H1 (cell line): ENCODE data around the gene LARP4. TPM values are rescaled to one million over a fixed set of nuclear protein-coding genes. Genes with fewer than 3 reads are reported as not detected.
"Not testable (repeated sequence)": the region's sequence is repeated elsewhere in the genome, so short reads cannot be mapped to it uniquely, and the experiment has no call there.

Experiments used
- CTCF ChIA-PET: fragments of 300-600 bp; sonication (Branson Sonifier 250); formaldehyde crosslinking; loops from one replicate; lab custom pipeline; 2021; ENCODE audit not compliant: partially characterized antibody; lab: Charles Lee
- POLR2A ChIA-PET: fragments of 300-600 bp; sonication (Branson Sonifier 250); formaldehyde crosslinking; loops from one replicate; lab custom pipeline; 2021; ENCODE audit warnings: inconsistent platforms; ENCODE audit not compliant: partially characterized antibody; lab: Charles Lee
- DNase-seq, 2 experiments: peaks; one replicate each; pipeline versions ENCODE4 v3.0.0 to v3.0.0-alpha.2; 2010 to 2022; ENCODE audit warnings: low spot score in 2 of 2, low read depth in 1 of 2, mixed read lengths in 1 of 2
- FAIRE-seq: peaks from 2 replicates; lab custom pipeline; 2011; peaks lifted over from hg19 to GRCh38; lab: Jason Lieb, UNC
- H2AFZ ChIP-seq: 2 replicates; pipeline ENCODE4 v1.8.1; 2012; ENCODE audit warnings: low read length, inconsistent platforms
- H2AK5ac ChIP-seq: 2 replicates; pipeline ENCODE4 v1.6.1; 2013; ENCODE audit warnings: low read depth, low read length
- H2BK120ac ChIP-seq: replicated peaks from 2 replicates; pipeline ENCODE3; 2013; ENCODE audit warnings: low read depth, low read length, inconsistent platforms
- H2BK12ac ChIP-seq: 2 replicates; pipeline ENCODE4 v1.6.1; 2013; ENCODE audit warnings: low read depth, low read length
- H2BK15ac ChIP-seq: 2 replicates; pipeline ENCODE4 v1.6.1; 2013; ENCODE audit warnings: low read length
- H2BK20ac ChIP-seq: 2 replicates; pipeline ENCODE4 v1.6.1; 2013; ENCODE audit warnings: low read length
- H2BK5ac ChIP-seq: 2 replicates; pipeline ENCODE4 v1.6.1; 2013; ENCODE audit warnings: low read depth, low read length
- H3K14ac ChIP-seq: 2 replicates; pipeline ENCODE4 v1.6.1; 2013; ENCODE audit warnings: inconsistent platforms; ENCODE audit not compliant: insufficient read length
- H3K18ac ChIP-seq: 2 replicates; pipeline ENCODE4 v1.6.1; 2013; ENCODE audit warnings: low read length; ENCODE audit errors: extremely low read depth
- H3K23ac ChIP-seq: 2 replicates; pipeline ENCODE4 v1.6.1; 2013; ENCODE audit warnings: inconsistent platforms; ENCODE audit not compliant: insufficient read length
- H3K23me2 ChIP-seq: 2 replicates; pipeline ENCODE4 v1.6.1; 2013; ENCODE audit warnings: low read depth, low read length
- H3K27ac ChIP-seq: 2 replicates; pipeline ENCODE4 v1.6.1; 2011; ENCODE audit warnings: low read depth, low read length, inconsistent platforms
- H3K27me3 ChIP-seq, 4 experiments: replicated peaks in 1 of 4; 1 replicate in 1 of 4; 2 replicates in 3 of 4; pipeline versions ENCODE4 v1.6.1 to v1.8.1; 2011 to 2013; ENCODE audit warnings: low read length in 3 of 4, mild to moderate bottlenecking in 3 of 4, inconsistent platforms in 2 of 4, mixed read lengths in 2 of 4, moderate library complexity in 1 of 4; ENCODE audit not compliant: control insufficient read depth in 3 of 4, insufficient read depth in 3 of 4; ENCODE audit errors: extremely low read depth in 1 of 4
- H3K36me3 ChIP-seq, 4 experiments: 2 replicates each; pipeline versions ENCODE4 v1.6.1 to v1.8.1; 2011 to 2013; ENCODE audit warnings: mild to moderate bottlenecking in 4 of 4, low read length in 3 of 4, moderate library complexity in 2 of 4, control low read depth in 1 of 4, inconsistent platforms in 1 of 4; ENCODE audit not compliant: insufficient read depth in 4 of 4, control insufficient read depth in 2 of 4
- H3K4ac ChIP-seq: replicated peaks from 2 replicates; pipeline ENCODE3; 2013; ENCODE audit warnings: low read length, low read depth, mixed read lengths, inconsistent platforms; ENCODE audit not compliant: insufficient read length
- H3K4me1 ChIP-seq, 4 experiments: replicated peaks in 1 of 4; 1 replicate in 1 of 4; 2 replicates in 3 of 4; pipeline versions ENCODE4 v1.6.1 to v1.8.1; 2011 to 2013; ENCODE audit warnings: low read length in 3 of 4, inconsistent platforms in 2 of 4, mixed read lengths in 1 of 4; ENCODE audit not compliant: insufficient read depth in 4 of 4, control insufficient read depth in 3 of 4
- H3K4me2 ChIP-seq, 2 experiments: 2 replicates each; pipeline versions ENCODE4 v1.6.1 to v1.8.1; 2011 to 2013; ENCODE audit warnings: low read depth in 2 of 2, low read length in 2 of 2, control low read depth in 1 of 2, inconsistent platforms in 1 of 2, mild to moderate bottlenecking in 1 of 2; ENCODE audit not compliant: insufficient read depth in 1 of 2
- H3K4me3 ChIP-seq, 4 experiments: fragments of 200-600, 300-600 bp in 1 of 4; sonication (generic), shearing (Covaris generic), sonication (Bioruptor Twin) in 1 of 4; 2 replicates each; pipeline versions ENCODE4 v1.5.1 to v1.8.1; 2011 to 2016; ENCODE audit warnings: low read length in 4 of 4, low read depth in 3 of 4, control low read depth in 2 of 4, inconsistent platforms in 2 of 4, mild to moderate bottlenecking in 2 of 4, mixed read lengths in 1 of 4, moderate library complexity in 1 of 4; ENCODE audit not compliant: insufficient read depth in 2 of 4; ENCODE audit errors: extremely low read depth in 1 of 4
- H3K56ac ChIP-seq: replicated peaks from 2 replicates; pipeline ENCODE3; 2013; ENCODE audit warnings: low read depth, mild to moderate bottlenecking, mixed read lengths, low read length, inconsistent platforms; ENCODE audit not compliant: insufficient read length
- H3K79me1 ChIP-seq: 2 replicates; pipeline ENCODE4 v1.6.1; 2013; ENCODE audit warnings: low read depth, low read length, control low read depth
- H3K79me2 ChIP-seq, 2 experiments: 2 replicates each; pipeline versions ENCODE4 v1.6.1 to v1.8.1; 2012 to 2013; ENCODE audit warnings: low read length in 2 of 2, mild to moderate bottlenecking in 2 of 2, inconsistent platforms in 1 of 2; ENCODE audit not compliant: insufficient read depth in 2 of 2, control insufficient read depth in 1 of 2
- H3K9ac ChIP-seq, 4 experiments: replicated peaks in 1 of 4; 1 replicate in 1 of 4; 2 replicates in 3 of 4; pipeline versions ENCODE4 v1.6.1 to v1.8.1; 2011 to 2013; ENCODE audit warnings: low read depth in 3 of 4, low read length in 3 of 4, control low read depth in 2 of 4, mild to moderate bottlenecking in 2 of 4, moderate library complexity in 2 of 4, inconsistent platforms in 1 of 4; ENCODE audit errors: extremely low read depth in 1 of 4
- H3K9me3 ChIP-seq, 2 experiments: 2 replicates each; pipeline versions ENCODE4 v1.6.1 to v1.8.1; 2012 to 2013; ENCODE audit warnings: mild to moderate bottlenecking in 2 of 2, moderate library complexity in 2 of 2, control low read depth in 1 of 2, inconsistent platforms in 1 of 2, low read depth in 1 of 2, low read length in 1 of 2, mixed read lengths in 1 of 2; ENCODE audit not compliant: insufficient read depth in 2 of 2
- H4K20me1 ChIP-seq, 2 experiments: replicated peaks in 1 of 2; 2 replicates each; pipeline versions ENCODE3 to v1.8.1; 2011 to 2013; ENCODE audit warnings: inconsistent platforms in 2 of 2, low read length in 2 of 2, mild to moderate bottlenecking in 1 of 2; ENCODE audit not compliant: insufficient read depth in 2 of 2, control insufficient read depth in 1 of 2
- H4K5ac ChIP-seq: 2 replicates; pipeline ENCODE4 v1.6.1; 2013; ENCODE audit warnings: low read length, low read depth, mixed read lengths, inconsistent platforms; ENCODE audit not compliant: insufficient read length
- H4K8ac ChIP-seq: 2 replicates; pipeline ENCODE4 v1.8.0; 2013; ENCODE audit warnings: mild to moderate bottlenecking, moderate library complexity, low read length, inconsistent platforms; ENCODE audit not compliant: insufficient read depth; ENCODE audit errors: extremely low read depth
- H4K91ac ChIP-seq: replicated peaks from 2 replicates; pipeline ENCODE3; 2013; ENCODE audit warnings: low read length, mixed read lengths, inconsistent platforms; ENCODE audit not compliant: insufficient read length
- WGBS, 2 experiments: shearing (Covaris generic) in 1 of 2; methylation state at CpG; one replicate each; pipeline versions ENCODE4 v1.1.6 to v1.1.7; 2013 to 2015; ENCODE audit warnings: low lambda C conversion rate in 2 of 2, mixed read lengths in 2 of 2, inconsistent platforms in 1 of 2, low coverage in 1 of 2, missing lambda C conversion rate in 1 of 2; ENCODE audit not compliant: insufficient replicate concordance in 2 of 2, insufficient coverage in 1 of 2, insufficient read length in 1 of 2; ENCODE audit errors: extremely low coverage in 1 of 2, missing lambda C conversion rate in 1 of 2; 5-methylcytosine and 5-hydroxymethylcytosine counted together
- polyA plus RNA-seq, 7 experiments: library from polyadenylated mRNA; depleted of rRNA in 3 of 7; stranded (reverse) in 5 of 7; unstranded in 2 of 7; fragments of >200 nt in 5 of 7; fragments of 200-250 nt in 2 of 7; gene quantifications; 1 replicate in 5 of 7; 2 replicates in 1 of 7; 4 replicates in 1 of 7; pipeline versions ENCODE4 v1.2.1 to v1.2.3, GENCODE V29; 2011 to 2013; ENCODE audit warnings: missing spikeins in 2 of 7, mixed read lengths in 2 of 7
- total RNA-seq: library from RNA; stranded (reverse); fragmentation: NEBNext Ultra II Directional; extraction: Animal tissue kit (Norgen Biotek cat#: 25700); gene quantifications from 2 replicates; pipeline ENCODE4 v1.2.1, GENCODE V29; 2021

Gene LARP4
- total and polyA plus RNA-seq, 2 of the 8 experiments (the other 6 are each of a cell fraction or from before 2014, with no cell fraction given), result 12.8 to 93.9 TPM

- H3K23ac ChIP-seq, H2BK120ac ChIP-seq, H3K27ac ChIP-seq, H3K36me3 ChIP-seq, H2AK5ac ChIP-seq, H3K27me3 ChIP-seq, H3K23me2 ChIP-seq, H4K8ac ChIP-seq, H3K4me1 ChIP-seq, H4K5ac ChIP-seq, H3K9me3 ChIP-seq, H2BK5ac ChIP-seq, H2BK20ac ChIP-seq, H3K4me2 ChIP-seq, H4K91ac ChIP-seq, H2BK15ac ChIP-seq, DNase-seq, CTCF ChIA-PET, H2AFZ ChIP-seq, FAIRE-seq, H3K18ac ChIP-seq, H2BK12ac ChIP-seq, H3K9ac ChIP-seq, H3K56ac ChIP-seq, H3K4me3 ChIP-seq, H3K4ac ChIP-seq, H3K14ac ChIP-seq: not testable (repeated sequence)
- H3K79me1 ChIP-seq, result peaks cover 13% of the 10 kb centered on the region
- H4K20me1 ChIP-seq, result peaks cover 10 to 16% of the 10 kb centered on the region in 2 experiments
- H3K79me2 ChIP-seq, result peaks cover 14 to 88% of the 10 kb centered on the region in 2 experiments; a peak in 3 of 4 replicates
- WGBS, 2 experiments, result 95% methylated on average over 10 of the region's 10 CpGs; no CpG with 5 or more reads in 1 of the 2 experiments
- POLR2A ChIA-PET, result interaction anchor here (0.6 to 3.2 kb wide), 3 partner anchors 19 to 1100 kb away, joined by 4 to 10 read pairs (median 5); no protein-coding TSS in a partner anchor
Observed at GRCh38 chr12:50422855-50423254, 22.2 kb downstream of the LARP4 start.

- not testable (repeated sequence) for H2BK20ac ChIP-seq, FAIRE-seq, H2AK5ac ChIP-seq, H2BK12ac ChIP-seq, H3K9me3 ChIP-seq, H3K18ac ChIP-seq, H3K9ac ChIP-seq, H3K27me3 ChIP-seq, H4K8ac ChIP-seq, H3K36me3 ChIP-seq, H3K4me1 ChIP-seq, H4K91ac ChIP-seq, H3K4me3 ChIP-seq, H2BK15ac ChIP-seq, H2AFZ ChIP-seq, DNase-seq, H3K23ac ChIP-seq, H3K4ac ChIP-seq, H3K23me2 ChIP-seq, H3K56ac ChIP-seq, H3K14ac ChIP-seq, H2BK5ac ChIP-seq, H3K27ac ChIP-seq, H2BK120ac ChIP-seq, H3K4me2 ChIP-seq, H4K5ac ChIP-seq
- ChIA-PET POLR2A (interaction anchor here (0.6 to 3.2 kb wide), 4 partner anchors 10 to 232 kb away, joined by 3 to 10 read pairs (median 4); no protein-coding TSS in a partner anchor), CTCF (interaction anchor here (0.7 kb wide), 1 partner anchor 1150 kb away, joined by 4 read pairs; no protein-coding TSS in a partner anchor)
- Histone ChIP-seq H3K79me2 (peaks cover 14 to 84% of the 10 kb centered on the region in 2 experiments; a peak in 3 of 4 replicates), H4K20me1 (peaks cover 10 to 16% of the 10 kb centered on the region in 2 experiments), H3K79me1 (peaks cover 13% of the 10 kb centered on the region)
- WGBS, 2 experiments, result 92% methylated on average over 10 of the region's 10 CpGs; no CpG with 5 or more reads in 1 of the 2 experiments
Observed at GRCh38 chr12:50423342-50423741, 22.7 kb downstream of the LARP4 start.
